CD4-positive, CD25-positive, alpha-beta regulatory T cell (primary cell): ENCODE measurements around the gene SH2D2A. TPM values are rescaled to one million over a fixed set of nuclear protein-coding genes. Genes with fewer than 3 reads are reported as not detected.

ENCODE experiments used
- ATAC-seq, 2 donors: fragments of 150-1000 bp; cut with Tn5 transposase; one replicate each; pipeline ENCODE4 v1.10.0; 2021; ENCODE audit warnings: low read depth in 2 of 2, moderate number of reproducible peaks in 2 of 2, moderate library complexity in 1 of 2
- DNase-seq, 3 donors: peaks; one replicate each; pipeline versions ENCODE4 v3.0.0 to v3.0.0-alpha.2; 2012 to 2022; ENCODE audit warnings: mixed read lengths in 1 of 3
- H3K27ac ChIP-seq: one replicate; pipeline ENCODE4 v1.7.0; 2013; ENCODE audit warnings: mild to moderate bottlenecking, low read length; ENCODE audit not compliant: insufficient read depth, poor library complexity, severe bottlenecking
- H3K27me3 ChIP-seq: one replicate; pipeline ENCODE4 v1.7.0; 2013; ENCODE audit warnings: low read length; ENCODE audit not compliant: control insufficient read depth, insufficient read depth
- H3K36me3 ChIP-seq: one replicate; pipeline ENCODE4 v1.7.0; 2013; ENCODE audit warnings: mild to moderate bottlenecking, low read length, moderate library complexity; ENCODE audit not compliant: control insufficient read depth, insufficient read depth
- H3K4me1 ChIP-seq: 2 replicates; pipeline ENCODE4 v1.7.0; 2013; ENCODE audit warnings: mild to moderate bottlenecking, low read length; ENCODE audit not compliant: insufficient read depth, control insufficient read depth, poor library complexity, severe bottlenecking
- H3K4me3 ChIP-seq: one replicate; pipeline ENCODE4 v1.7.0; 2013; ENCODE audit warnings: low read depth, mild to moderate bottlenecking, low read length, moderate library complexity
- H3K9me3 ChIP-seq, 2 experiments: 1 replicate in 1 of 2; 2 replicates in 1 of 2; pipeline ENCODE4 v1.7.0; 2013; ENCODE audit warnings: low read length in 2 of 2, mild to moderate bottlenecking in 1 of 2, moderate library complexity in 1 of 2; ENCODE audit not compliant: control insufficient read depth in 2 of 2
- H3K27ac Mint-ChIP-seq, 3 donors: one replicate each; pipeline ENCODE4 v1.8.0; 2020 to 2022; ENCODE audit warnings: mild to moderate bottlenecking in 3 of 3, mixed read lengths in 3 of 3, moderate library complexity in 2 of 3
- H3K27me3 Mint-ChIP-seq: one replicate; pipeline ENCODE4 v1.8.0; 2022; ENCODE audit warnings: mild to moderate bottlenecking, mixed read lengths
- H3K36me3 Mint-ChIP-seq: one replicate; pipeline ENCODE4 v1.8.0; 2020; ENCODE audit warnings: mixed read lengths
- H3K4me1 Mint-ChIP-seq, 4 donors: one replicate each; pipeline ENCODE4 v1.8.0; 2020 to 2022; ENCODE audit warnings: mixed read lengths in 4 of 4, mild to moderate bottlenecking in 1 of 4
- H3K4me3 Mint-ChIP-seq, 4 donors: one replicate each; pipeline ENCODE4 v1.8.0; 2020 to 2022; ENCODE audit warnings: mild to moderate bottlenecking in 4 of 4, mixed read lengths in 4 of 4, moderate library complexity in 3 of 4
- H3K9me3 Mint-ChIP-seq, 7 donors: one replicate each; pipeline ENCODE4 v1.8.0; 2020 to 2022; ENCODE audit warnings: mixed read lengths in 7 of 7, mild to moderate bottlenecking in 3 of 7, moderate library complexity in 2 of 7
- polyA plus RNA-seq, 4 donors: library from polyadenylated mRNA; unstranded; fragments of 300-500 nt; fragmentation: Illumina TruSeq; gene quantifications; one replicate each; pipeline ENCODE4 v1.2.3, GENCODE V29; 2021
- total RNA-seq: library from RNA; stranded (reverse); gene quantifications from one replicate; pipeline ENCODE4 v1.2.3, GENCODE V29; 2022

The SH2D2A gene
- total and polyA plus RNA-seq, 5 donors from 2014 or later: 27.3 to 158 (median 31.5) TPM

DNA sequence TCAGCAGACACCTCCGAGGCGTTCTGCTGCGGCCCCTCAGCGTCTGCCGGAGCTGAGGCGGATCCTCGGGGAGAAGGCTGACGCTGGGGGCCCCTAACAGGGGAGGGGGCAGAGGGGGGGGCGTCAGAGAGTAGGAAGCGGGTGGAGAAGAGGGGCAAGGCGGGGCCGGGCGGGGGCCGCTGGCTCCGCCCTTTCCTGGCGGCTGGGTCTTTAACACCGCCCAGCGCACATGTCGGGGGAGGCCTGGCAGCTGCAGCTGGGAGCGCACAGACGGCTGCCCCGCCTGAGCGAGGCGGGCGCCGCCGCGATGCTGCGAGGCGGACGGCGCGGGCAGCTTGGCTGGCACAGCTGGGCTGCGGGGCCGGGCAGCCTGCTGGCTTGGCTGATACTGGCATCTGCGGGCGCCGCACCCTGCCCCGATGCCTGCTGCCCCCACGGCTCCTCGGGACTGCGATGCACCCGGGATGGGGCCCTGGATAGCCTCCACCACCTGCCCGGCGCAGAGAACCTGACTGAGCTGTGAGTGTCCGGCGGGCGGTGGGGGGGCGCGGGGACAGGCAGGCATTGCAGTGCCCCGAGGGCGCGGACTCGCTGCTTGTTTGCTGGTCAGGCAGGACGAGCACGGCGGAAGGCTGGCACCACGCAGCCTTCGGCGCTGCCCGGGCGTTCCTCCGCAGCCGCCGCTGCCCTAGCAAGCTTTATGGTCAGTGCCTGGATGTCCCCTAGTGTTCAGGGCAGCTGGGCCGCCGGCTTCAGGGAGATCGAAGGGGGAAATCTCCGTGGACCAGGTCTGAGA lies 44.2 kb upstream of the SH2D2A start, which contains the start of gene NTRK1:
Gene NTRK1, plus strand, starts transcription at position 238 of the 796 bp plus-strand sequence. Its CDS starts 70 bp downstream, at position 308.
- peak; percentile 75 to 76 for ATAC-seq
- peaks cover 13% of the 10 kb centered on the region for H3K27me3 ChIP-seq
- H3K9me3 ChIP-seq: no peaks in the 10 kb centered on the region
- H3K4me3 ChIP-seq: peak within 1 kb of the TSS; percentile 64
- peaks cover 8 to 36% (median 11%) of the 10 kb centered on the region in 4 donors for H3K4me1 Mint-ChIP-seq
- no peaks in the 10 kb centered on the region for H3K9me3 Mint-ChIP-seq
- peak within 1 kb of the TSS; percentile 70 to 89 (median 84) for H3K4me3 Mint-ChIP-seq
- H3K36me3 ChIP-seq: no peaks in the 10 kb centered on the region
- peak within 1 kb of the TSS in 1 of 3 donors; percentile 70 for H3K27ac Mint-ChIP-seq
- H3K27me3 Mint-ChIP-seq: peaks cover 56% of the 10 kb centered on the region
- no peaks in the 10 kb centered on the region for H3K36me3 Mint-ChIP-seq
- peaks cover 35% of the 10 kb centered on the region for H3K4me1 ChIP-seq
- no peak within 1 kb of the TSS for H3K27ac ChIP-seq
- DNase-seq: peak; percentile 42 to 74 (median 54)

GRCh38 chr1:156860113-156860627 lies 43.5 kb upstream of the SH2D2A start:
- Histone ChIP-seq H3K4me1 (peaks cover 35% of the 10 kb centered on the region), H3K9me3 (no peaks in the 10 kb centered on the region), H3K4me3 (peak overlapping the region; percentile 64), H3K36me3 (no peaks in the 10 kb centered on the region), H3K27me3 (peaks cover 13% of the 10 kb centered on the region), H3K27ac (no peak overlapping the region)
- H3K4me3 Mint-ChIP-seq: peak overlapping the region; percentile 70 to 89 (median 84)
- H3K36me3 Mint-ChIP-seq: no peaks in the 10 kb centered on the region
- no peaks in the 10 kb centered on the region for H3K9me3 Mint-ChIP-seq
- H3K27me3 Mint-ChIP-seq: peaks cover 56% of the 10 kb centered on the region
- ATAC-seq (peak; percentile 50 to 57), DNase-seq (peak; percentile 40 to 60 (median 50))
- H3K4me1 Mint-ChIP-seq: peaks cover 8 to 30% (median 11%) of the 10 kb centered on the region in 4 donors
- peak overlapping the region in 1 of 3 donors; percentile 70 for H3K27ac Mint-ChIP-seq

- H3K4me1 Mint-ChIP-seq: peaks cover 8 to 30% (median 11%) of the 10 kb centered on the region in 4 donors
- Histone ChIP-seq H3K4me1 (peaks cover 35% of the 10 kb centered on the region), H3K27ac (no peak overlapping the region), H3K36me3 (no peaks in the 10 kb centered on the region), H3K9me3 (no peaks in the 10 kb centered on the region), H3K27me3 (peaks cover 13% of the 10 kb centered on the region), H3K4me3 (no peak overlapping the region)
- DNase-seq: no peak
- no peaks in the 10 kb centered on the region for H3K36me3 Mint-ChIP-seq
- no peaks in the 10 kb centered on the region for H3K9me3 Mint-ChIP-seq
- ATAC-seq: no peak
- no peak overlapping the region for H3K27ac Mint-ChIP-seq
- H3K27me3 Mint-ChIP-seq: peaks cover 56% of the 10 kb centered on the region
- H3K4me3 Mint-ChIP-seq: peak overlapping the region; percentile 57 to 85 (median 76)
These were observed 43.0 kb upstream of the SH2D2A start for GRCh38 chr1:156859523-156860112.

DNA sequence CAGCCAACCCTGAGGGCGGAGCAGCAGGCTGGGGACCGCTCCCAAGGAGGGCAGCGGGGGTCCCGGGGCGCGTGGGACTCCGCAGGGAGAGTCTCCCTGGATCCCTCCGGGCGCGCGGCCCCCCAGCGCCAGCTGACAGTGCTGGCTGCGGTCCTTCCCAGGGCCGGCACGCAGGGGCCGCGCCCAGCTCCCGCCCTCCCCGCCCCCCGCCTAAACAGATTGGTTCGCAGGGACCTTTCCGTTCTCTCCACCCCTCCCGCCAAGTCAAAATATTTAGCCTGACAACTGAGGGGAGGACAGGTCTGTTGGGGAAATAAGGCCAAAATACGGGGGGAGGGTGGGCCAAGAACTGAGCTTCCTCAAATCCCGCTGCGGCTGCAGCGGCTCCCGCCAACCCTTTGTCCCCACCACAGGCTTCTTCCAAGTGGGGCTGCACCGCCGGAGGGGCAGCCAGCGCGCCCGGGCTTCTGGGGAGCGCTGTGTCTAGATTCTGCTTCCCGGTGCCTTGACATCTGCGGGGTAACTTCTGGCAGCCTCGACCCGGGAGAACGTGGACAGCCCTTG lies 42.4 kb upstream of the SH2D2A start, which contains the start of gene INSRR:
Gene INSRR, minus strand, starts transcription at position 159 of the 564 bp plus-strand sequence. CDS start 496 bp downstream, outside the sequence.
- Histone ChIP-seq H3K4me1 (peaks cover 35% of the 10 kb centered on the region), H3K27me3 (peaks cover 12% of the 10 kb centered on the region), H3K9me3 (no peaks in the 10 kb centered on the region), H3K27ac (no peak within 1 kb of the TSS), H3K4me3 (no peak within 1 kb of the TSS), H3K36me3 (no peaks in the 10 kb centered on the region)
- Mint-ChIP-seq H3K4me1 (peaks cover 8 to 30% (median 11%) of the 10 kb centered on the region in 4 donors), H3K27me3 (peaks cover 56% of the 10 kb centered on the region), H3K9me3 (no peaks in the 10 kb centered on the region), H3K36me3 (no peaks in the 10 kb centered on the region), H3K4me3 (peak within 1 kb of the TSS; percentile 57 to 85 (median 76)), H3K27ac (no peak within 1 kb of the TSS)
- DNase-seq (no peak), ATAC-seq (no peak)

- Histone ChIP-seq H3K36me3 (no peaks in the 10 kb centered on the region), H3K9me3 (no peaks in the 10 kb centered on the region), H3K27me3 (peaks cover 10% of the 10 kb centered on the region), H3K4me1 (peaks cover 35% of the 10 kb centered on the region), H3K4me3 (no peak overlapping the region), H3K27ac (no peak overlapping the region)
- ATAC-seq (no peak), DNase-seq (no peak)
- no peaks in the 10 kb centered on the region for H3K36me3 Mint-ChIP-seq
- H3K27ac Mint-ChIP-seq: no peak overlapping the region
- no peaks in the 10 kb centered on the region for H3K9me3 Mint-ChIP-seq
- H3K4me3 Mint-ChIP-seq: peak overlapping the region; percentile 31 to 49 (median 42)
- peaks cover 53% of the 10 kb centered on the region for H3K27me3 Mint-ChIP-seq
- H3K4me1 Mint-ChIP-seq: peaks cover 7 to 26% (median 10%) of the 10 kb centered on the region in 4 donors
These were observed 41.9 kb upstream of the SH2D2A start for GRCh38 chr1:156858555-156858956.

- DNase-seq (no peak), ATAC-seq (no peak)
- Mint-ChIP-seq H3K36me3 (no peaks in the 10 kb centered on the region), H3K27me3 (peaks cover 45% of the 10 kb centered on the region), H3K4me1 (peaks cover 0 to 20% (median 7%) of the 10 kb centered on the region in 4 donors), H3K9me3 (no peaks in the 10 kb centered on the region), H3K27ac (peak overlapping the region in 1 of 3 donors; percentile 25), H3K4me3 (peak overlapping the region in 1 of 4 donors; percentile 59)
- no peaks in the 10 kb centered on the region for H3K9me3 ChIP-seq
- H3K4me1 ChIP-seq: peaks cover 25% of the 10 kb centered on the region
- no peak overlapping the region for H3K4me3 ChIP-seq
- H3K27me3 ChIP-seq: peaks cover 10% of the 10 kb centered on the region
- H3K27ac ChIP-seq: no peak overlapping the region
- H3K36me3 ChIP-seq: no peaks in the 10 kb centered on the region
These were observed 40.9 kb upstream of the SH2D2A start for GRCh38 chr1:156857532-156857931.

DNA sequence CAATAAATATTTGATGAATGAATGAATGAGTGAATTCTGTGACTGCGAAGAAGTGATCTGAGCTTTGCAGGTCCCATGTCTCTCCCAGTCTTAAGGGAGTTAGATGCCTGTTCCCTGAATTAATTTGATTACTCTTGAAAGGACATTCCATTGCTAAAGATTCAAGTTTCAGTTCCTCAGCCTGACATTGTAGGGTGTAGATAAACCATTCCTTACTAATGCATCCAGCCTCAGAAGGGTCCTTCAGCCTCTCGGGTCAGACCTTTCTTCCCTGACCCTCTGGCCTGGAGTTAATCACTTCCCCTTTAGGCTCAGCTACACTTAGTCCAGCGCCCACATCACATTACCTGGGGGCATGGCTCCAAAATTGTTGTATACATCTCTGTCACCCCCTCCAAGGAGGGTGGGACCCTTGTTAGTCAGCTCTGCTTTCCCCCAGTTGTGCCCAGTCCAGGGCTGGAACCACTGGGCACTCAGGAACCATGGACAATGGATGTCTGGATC lies 39.7 kb upstream of the SH2D2A start:
- ATAC-seq: no peak
- peaks cover 37% of the 10 kb centered on the region for H3K27me3 Mint-ChIP-seq
- H3K27ac Mint-ChIP-seq: peak overlapping the region in 1 of 3 donors; percentile 61
- no peaks in the 10 kb centered on the region for H3K36me3 Mint-ChIP-seq
- no peak overlapping the region for H3K4me3 Mint-ChIP-seq
- Histone ChIP-seq H3K27me3 (peaks cover 1% of the 10 kb centered on the region), H3K4me1 (peaks cover 23% of the 10 kb centered on the region), H3K4me3 (no peak overlapping the region), H3K9me3 (no peaks in the 10 kb centered on the region), H3K27ac (no peak overlapping the region), H3K36me3 (no peaks in the 10 kb centered on the region)
- H3K9me3 Mint-ChIP-seq: no peaks in the 10 kb centered on the region
- peaks cover 0 to 14% (median 6%) of the 10 kb centered on the region in 4 donors for H3K4me1 Mint-ChIP-seq
- no peak for DNase-seq
